HFF-Myc (cell line): ENCODE results near the gene ANXA8L1.
"Not testable (repeated sequence)": the region's sequence is repeated elsewhere in the genome, so short reads cannot be mapped to it uniquely, and the experiment has no call there.

Experiments
- DNase-seq: peaks from one replicate; pipeline ENCODE4 v3.0.0-alpha.2; 2011; ENCODE audit warnings: low read depth; ENCODE audit errors: extremely low read depth
- H3K4me3 ChIP-seq: replicated peaks from 2 replicates; pipeline ENCODE4 v1.5.1; 2011; ENCODE audit warnings: low read depth, mild to moderate bottlenecking, control low read depth, low read length
- CTCF ChIP-seq: IDR thresholded peaks from 2 replicates; pipeline ENCODE4 v1.5.1; 2012; ENCODE audit warnings: mild to moderate bottlenecking, low read depth, low read length, control low read depth; ENCODE audit errors: missing control alignments

The ANXA8L1 gene

GRCh38 chr10:46375406-46375805 is at the start of gene ANXA8L1:
Gene ANXA8L1, plus strand, starts transcription at chr10:46375776. Its CDS starts 76 bp downstream, at chr10:46375852.
- H3K4me3 ChIP-seq, DNase-seq: not testable (repeated sequence)

GRCh38 chr10:46326066-46326465 is 49.5 kb upstream of the ANXA8L1 start:
- no peak for TF ChIP-seq CTCF
- no peak overlapping the region for H3K4me3 ChIP-seq
- no peak for DNase-seq

GRCh38 chr10:46326971-46327370 is 48.6 kb upstream of the ANXA8L1 start:
- no peak for TF ChIP-seq CTCF
- H3K4me3 ChIP-seq, result no peak overlapping the region
- no peak for DNase-seq

GRCh38 chr10:46327685-46328084 is 47.9 kb upstream of the ANXA8L1 start:
- DNase-seq, result no peak
- no peak overlapping the region for H3K4me3 ChIP-seq
- TF ChIP-seq CTCF, result no peak

GRCh38 chr10:46328853-46329689 is 46.5 kb upstream of the ANXA8L1 start:
- DNase-seq, result no peak
- TF ChIP-seq CTCF, result no peak
- no peak overlapping the region for H3K4me3 ChIP-seq

- DNase-seq, result no peak
- no peak for TF ChIP-seq CTCF
- no peak overlapping the region for H3K4me3 ChIP-seq
These were observed 45.9 kb upstream of the ANXA8L1 start for GRCh38 chr10:46329690-46330016.

GRCh38 chr10:46330894-46331293 is 44.7 kb upstream of the ANXA8L1 start:
- TF ChIP-seq CTCF, result no peak
- no peak overlapping the region for H3K4me3 ChIP-seq
- DNase-seq, result no peak

- not testable (repeated sequence) for H3K4me3 ChIP-seq
These were observed 10.1 kb upstream of the ANXA8L1 start for GRCh38 chr10:46365484-46365883.

GRCh38 chr10:46367209-46367608 is 8.4 kb upstream of the ANXA8L1 start:
- not testable (repeated sequence) for H3K4me3 ChIP-seq, DNase-seq

More at GRCh38 chr10:46365484-46365883, 10.1 kb upstream of the ANXA8L1 start:
- not testable (repeated sequence) for DNase-seq

GRCh38 chr10:46367666-46368240 is 7.8 kb upstream of the ANXA8L1 start:
- not testable (repeated sequence) for DNase-seq, H3K4me3 ChIP-seq

GRCh38 chr10:46368956-46369355 is 6.6 kb upstream of the ANXA8L1 start:
- not testable (repeated sequence) for DNase-seq, H3K4me3 ChIP-seq
